Activated T-cell treated with anti-CD3 and anti-CD28 coated beads, Interleukin-2, amount 50 U/mL, for 24 hours (primary cell): ENCODE data around the gene GABARAPL2.
"Not testable (repeated sequence)": the region's sequence is repeated elsewhere in the genome, so short reads cannot be mapped to it uniquely, and the experiment has no call there.

Experiments
- DNase-seq: peaks from one replicate; pipeline ENCODE4 v3.0.0-alpha.2; 2020
- H3K27ac Mint-ChIP-seq: 2 replicates; pipeline ENCODE4 v1.8.0; 2020; ENCODE audit warnings: mild to moderate bottlenecking, mixed read lengths
- H3K27me3 Mint-ChIP-seq: 2 replicates; pipeline ENCODE4 v1.8.0; 2020; ENCODE audit warnings: mixed read lengths
- H3K36me3 Mint-ChIP-seq: 2 replicates; pipeline ENCODE4 v1.8.0; 2020; ENCODE audit warnings: low read depth, mixed read lengths
- H3K4me1 Mint-ChIP-seq: 2 replicates; pipeline ENCODE4 v1.8.0; 2020; ENCODE audit warnings: low read depth, mixed read lengths
- H3K4me3 Mint-ChIP-seq: 2 replicates; pipeline ENCODE4 v1.8.0; 2020; ENCODE audit warnings: mild to moderate bottlenecking, moderate library complexity, mixed read lengths
- H3K9me3 Mint-ChIP-seq: 2 replicates; pipeline ENCODE4 v1.8.0; 2020; ENCODE audit warnings: mixed read lengths

GABARAPL2 gene

DNA sequence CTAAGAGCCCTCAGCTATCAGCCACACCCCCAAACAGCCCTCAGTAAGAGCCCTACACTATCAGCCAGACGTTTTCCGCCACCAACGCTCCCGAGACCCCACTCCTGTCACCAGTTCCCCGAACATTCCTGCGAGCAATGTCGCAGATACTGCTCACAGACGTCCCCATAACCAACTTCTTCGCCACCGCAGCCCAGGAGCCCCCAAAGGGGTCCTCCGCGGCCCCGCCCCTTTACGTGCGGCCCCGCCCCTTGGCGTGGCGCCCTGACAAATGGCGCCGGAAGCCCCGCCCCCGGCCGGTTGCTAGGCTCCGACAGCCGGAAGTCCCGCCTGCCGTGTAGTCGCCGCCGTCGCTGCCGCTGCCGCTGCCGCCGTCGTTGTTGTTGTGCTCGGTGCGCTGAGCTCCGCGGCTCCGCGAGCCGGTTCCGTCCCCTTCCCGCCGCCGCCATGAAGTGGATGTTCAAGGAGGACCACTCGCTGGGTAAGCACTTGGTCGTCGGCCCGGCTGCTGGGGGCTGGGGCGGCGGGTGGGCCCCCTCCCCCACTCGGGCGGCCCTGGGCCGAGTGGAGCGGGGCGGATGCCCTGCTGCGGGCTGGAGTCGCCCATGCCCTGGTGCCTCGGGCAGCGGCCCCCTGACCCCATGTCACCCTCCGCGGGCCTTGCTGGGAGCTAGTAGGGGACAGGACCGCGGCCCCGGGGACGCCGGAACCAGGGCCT, at the start of gene GABARAPL2:
Gene GABARAPL2, plus strand, starts transcription at position 340 of the 718 bp plus-strand sequence. Its CDS starts 108 bp downstream, at position 448.
- peak within 1 kb of the TSS; percentile 97 for H3K4me3 Mint-ChIP-seq
- H3K27me3 Mint-ChIP-seq, result peaks cover 14% of the 10 kb centered on the region
- peak within 1 kb of the TSS; percentile 98 for H3K27ac Mint-ChIP-seq
- peak; percentile 95 for DNase-seq
- peaks cover 39% of the 10 kb centered on the region for H3K36me3 Mint-ChIP-seq
- H3K9me3 Mint-ChIP-seq, result no peaks in the 10 kb centered on the region
- H3K4me1 Mint-ChIP-seq, result peaks cover 51% of the 10 kb centered on the region

DNA sequence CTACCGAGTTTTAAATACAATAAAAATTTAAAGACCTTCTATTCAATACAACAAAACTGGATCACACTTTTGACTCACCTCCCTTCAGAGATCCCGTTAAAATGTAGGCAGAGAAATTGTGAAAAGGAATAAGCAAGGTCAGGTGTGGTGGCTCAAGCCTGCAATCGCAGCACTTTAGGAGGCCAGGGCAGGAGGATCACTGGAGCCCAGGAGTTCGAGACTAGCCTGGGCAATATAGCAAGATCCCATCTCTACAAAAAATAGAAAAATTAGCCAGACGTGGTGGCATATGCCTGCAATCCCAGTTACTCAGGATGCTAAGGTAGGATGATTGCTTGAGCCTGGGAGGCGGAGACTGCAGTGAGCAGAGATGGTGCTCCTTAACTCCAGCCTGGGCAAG, 47.0 kb upstream of the GABARAPL2 start:
- DNase-seq, result no peak
- Mint-ChIP-seq H3K4me1 (peaks cover 14% of the 10 kb centered on the region), H3K27ac (no peak overlapping the region), H3K36me3 (no peaks in the 10 kb centered on the region), H3K27me3 (no peaks in the 10 kb centered on the region), H3K4me3 (no peak overlapping the region), H3K9me3 (no peaks in the 10 kb centered on the region)

DNA sequence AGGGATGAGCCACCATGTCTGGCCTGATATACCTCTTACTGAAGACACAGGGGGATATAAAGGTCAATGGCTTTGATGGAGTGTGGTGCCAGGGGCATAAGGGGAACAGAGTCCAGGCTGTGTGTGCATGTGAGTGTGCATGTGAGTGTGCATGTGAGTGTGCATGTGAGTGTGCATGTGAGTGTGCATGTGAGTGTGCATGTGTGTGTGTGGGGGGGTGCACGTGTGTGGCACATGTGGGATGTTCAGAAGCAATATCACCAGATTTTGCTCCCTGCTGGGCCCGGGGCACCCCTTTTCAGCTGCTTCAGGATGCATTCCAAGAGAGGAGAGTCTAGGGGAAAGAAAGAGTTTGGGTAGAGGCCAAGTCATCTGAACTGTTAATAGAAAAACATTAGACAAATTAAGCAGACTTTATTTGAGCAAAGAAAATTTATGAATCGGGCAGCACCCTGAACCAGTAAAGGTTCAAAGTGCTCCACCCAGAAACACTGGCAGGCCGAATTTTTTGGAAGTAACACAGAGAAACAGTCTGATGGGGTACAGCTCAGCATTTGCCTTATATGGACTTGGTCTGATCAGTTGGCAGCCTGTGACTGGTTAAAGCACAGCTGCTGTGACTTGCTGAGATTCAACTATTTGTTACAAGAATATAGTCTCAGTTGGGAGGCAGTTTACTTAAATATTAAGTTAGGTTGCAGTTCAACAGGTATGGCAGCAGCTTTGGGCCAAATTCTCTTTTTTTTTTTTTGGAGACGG, 40.0 kb upstream of the GABARAPL2 start:
- no peaks in the 10 kb centered on the region for H3K27me3 Mint-ChIP-seq

DNA sequence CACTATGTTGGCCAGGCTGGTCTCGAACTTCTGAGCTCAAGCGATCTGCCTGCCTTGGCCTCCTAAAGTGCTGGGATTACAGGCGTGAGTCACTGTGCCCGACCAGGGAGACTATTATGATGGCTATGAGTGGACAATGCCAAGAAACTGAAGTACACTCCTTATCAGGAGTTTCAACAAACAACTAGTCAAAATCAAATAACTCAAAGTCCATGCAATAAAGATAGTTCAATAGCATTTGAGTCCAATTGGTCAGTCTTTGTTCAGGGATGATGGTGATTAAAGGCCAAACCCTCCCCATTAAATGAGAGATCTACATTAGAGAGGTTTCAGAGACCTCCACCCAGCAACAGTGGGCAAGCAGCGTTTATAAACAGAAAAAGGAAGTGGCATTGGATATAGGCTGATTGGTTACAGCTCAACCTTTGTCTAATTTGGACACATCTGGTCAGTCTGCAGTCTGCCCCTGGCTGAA, 38.3 kb upstream of the GABARAPL2 start:
- H3K36me3 Mint-ChIP-seq, result no peaks in the 10 kb centered on the region
- no peaks in the 10 kb centered on the region for H3K9me3 Mint-ChIP-seq
- no peaks in the 10 kb centered on the region for H3K27me3 Mint-ChIP-seq
- H3K4me1 Mint-ChIP-seq, result no peaks in the 10 kb centered on the region
- H3K27ac Mint-ChIP-seq, result no peak overlapping the region
- no peak overlapping the region for H3K4me3 Mint-ChIP-seq
- no peak for DNase-seq

More for the DNA sequence above, 40.0 kb upstream of the GABARAPL2 start:
- Mint-ChIP-seq H3K36me3 (no peaks in the 10 kb centered on the region), H3K9me3 (no peaks in the 10 kb centered on the region), H3K27ac (no peak overlapping the region), H3K4me1 (no peaks in the 10 kb centered on the region), H3K4me3 (no peak overlapping the region)
- no peak for DNase-seq

DNA sequence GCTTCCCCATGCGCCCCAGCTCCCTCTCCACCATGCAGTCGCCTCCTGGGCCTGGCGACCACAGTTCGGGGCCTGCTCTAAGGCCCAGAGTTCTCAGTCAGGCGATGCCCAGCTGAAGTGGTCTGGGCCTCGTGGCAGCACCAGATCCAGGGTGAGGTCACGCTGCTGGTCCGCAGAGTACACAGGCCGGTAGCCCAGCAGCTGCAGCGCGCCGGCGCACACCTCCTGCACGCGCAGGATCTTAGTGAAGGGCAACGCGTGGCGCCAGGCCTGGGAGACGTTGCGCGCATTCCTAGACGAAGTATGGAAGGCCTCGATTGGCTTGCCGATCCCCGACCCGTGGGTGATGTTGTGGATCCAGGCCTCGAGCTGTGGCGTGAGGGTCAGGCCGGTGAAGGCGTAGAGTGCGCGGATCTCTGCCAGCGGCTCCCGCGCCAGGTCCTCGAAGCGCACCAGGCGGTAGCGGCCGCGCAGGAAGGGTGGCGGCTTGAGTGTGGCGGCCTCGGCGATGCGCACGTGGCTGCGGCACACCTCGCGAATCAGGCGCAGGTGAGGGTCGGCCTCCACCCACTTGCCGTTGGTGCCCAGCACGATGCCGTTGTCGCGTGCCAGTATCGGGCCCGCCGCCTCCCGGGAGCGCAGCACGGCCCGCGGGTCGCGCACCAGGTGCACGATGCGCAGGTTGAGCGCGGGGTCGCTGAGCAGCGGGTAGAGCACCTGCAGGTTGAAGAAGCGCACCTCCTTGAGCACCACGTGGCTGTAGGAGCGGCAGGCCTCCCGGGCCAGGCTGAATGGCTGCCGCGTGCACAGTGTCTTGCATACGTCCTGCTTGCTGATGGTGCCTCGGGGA, 36.9 kb upstream of the GABARAPL2 start:
- no peak overlapping the region for H3K27ac Mint-ChIP-seq

DNA sequence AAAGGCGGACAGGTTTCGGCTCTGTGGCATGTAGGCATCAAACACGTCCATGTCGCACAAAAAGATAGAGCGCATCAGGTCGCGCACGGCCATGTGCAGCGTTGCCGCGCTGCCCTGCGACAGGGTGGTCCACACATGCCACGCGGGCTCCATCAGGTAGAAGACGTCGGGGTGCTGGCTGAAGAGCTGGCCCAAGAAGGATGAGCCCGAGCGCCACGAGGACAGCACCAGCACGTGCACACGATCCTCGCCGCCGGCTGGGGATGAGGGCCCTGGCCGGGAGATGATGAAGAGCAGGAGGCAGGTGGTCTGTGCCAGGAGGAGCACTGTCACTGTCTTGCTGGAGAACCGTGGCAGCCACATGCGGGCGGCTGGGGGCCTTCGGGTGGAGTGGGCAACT, 36.2 kb upstream of the GABARAPL2 start:
- no peaks in the 10 kb centered on the region for H3K4me1 Mint-ChIP-seq
- H3K36me3 Mint-ChIP-seq, result no peaks in the 10 kb centered on the region
- no peak overlapping the region for H3K27ac Mint-ChIP-seq
- H3K27me3 Mint-ChIP-seq, result no peaks in the 10 kb centered on the region
- H3K9me3 Mint-ChIP-seq, result no peaks in the 10 kb centered on the region
- DNase-seq, result no peak
- H3K4me3 Mint-ChIP-seq, result no peak overlapping the region

More for the DNA sequence above, 36.9 kb upstream of the GABARAPL2 start:
- no peaks in the 10 kb centered on the region for H3K4me1 Mint-ChIP-seq
- DNase-seq, result no peak
- no peaks in the 10 kb centered on the region for H3K9me3 Mint-ChIP-seq
- H3K27me3 Mint-ChIP-seq, result no peaks in the 10 kb centered on the region
- no peak overlapping the region for H3K4me3 Mint-ChIP-seq
- no peaks in the 10 kb centered on the region for H3K36me3 Mint-ChIP-seq

- Mint-ChIP-seq H3K36me3 (no peaks in the 10 kb centered on the region), H3K4me3 (no peak overlapping the region), H3K27me3 (no peaks in the 10 kb centered on the region), H3K9me3 (no peaks in the 10 kb centered on the region), H3K27ac (no peak overlapping the region), H3K4me1 (no peaks in the 10 kb centered on the region)
- DNase-seq, result no peak
Measured at GRCh38 chr16:75532142-75532765, 33.9 kb upstream of the GABARAPL2 start.

DNA sequence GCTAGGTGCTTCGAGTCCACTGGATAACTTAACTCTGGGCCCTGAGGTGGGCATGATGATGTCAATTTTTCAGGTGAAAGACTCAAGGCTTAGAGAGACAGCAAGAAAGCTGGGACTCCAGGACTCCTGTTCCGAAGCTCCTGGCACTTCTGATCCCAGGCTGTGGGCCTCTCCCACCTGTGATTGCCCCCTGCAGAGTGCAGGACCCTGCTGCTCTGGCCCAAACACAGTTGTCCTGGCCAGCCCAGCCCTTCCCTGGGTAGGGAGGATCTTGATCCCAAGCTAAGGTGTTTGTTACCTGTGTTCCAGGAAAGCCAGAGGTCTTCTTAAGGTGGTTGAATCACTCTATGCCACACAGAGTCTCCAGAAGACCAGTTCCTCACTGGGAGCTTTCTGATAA, 33.4 kb upstream of the GABARAPL2 start:
- no peak overlapping the region for H3K27ac Mint-ChIP-seq

GRCh38 chr16:75534560-75535205, 31.5 kb upstream of the GABARAPL2 start:
- Mint-ChIP-seq H3K4me3 (no peak overlapping the region), H3K9me3 (no peaks in the 10 kb centered on the region), H3K27ac (no peak overlapping the region), H3K27me3 (no peaks in the 10 kb centered on the region), H3K36me3 (no peaks in the 10 kb centered on the region), H3K4me1 (no peaks in the 10 kb centered on the region)
- DNase-seq, result no peak

More for the DNA sequence above, 33.4 kb upstream of the GABARAPL2 start:
- H3K4me3 Mint-ChIP-seq, result no peak overlapping the region
- H3K27me3 Mint-ChIP-seq, result no peaks in the 10 kb centered on the region
- no peaks in the 10 kb centered on the region for H3K9me3 Mint-ChIP-seq
- H3K4me1 Mint-ChIP-seq, result no peaks in the 10 kb centered on the region
- DNase-seq, result no peak
- H3K36me3 Mint-ChIP-seq, result no peaks in the 10 kb centered on the region

DNA sequence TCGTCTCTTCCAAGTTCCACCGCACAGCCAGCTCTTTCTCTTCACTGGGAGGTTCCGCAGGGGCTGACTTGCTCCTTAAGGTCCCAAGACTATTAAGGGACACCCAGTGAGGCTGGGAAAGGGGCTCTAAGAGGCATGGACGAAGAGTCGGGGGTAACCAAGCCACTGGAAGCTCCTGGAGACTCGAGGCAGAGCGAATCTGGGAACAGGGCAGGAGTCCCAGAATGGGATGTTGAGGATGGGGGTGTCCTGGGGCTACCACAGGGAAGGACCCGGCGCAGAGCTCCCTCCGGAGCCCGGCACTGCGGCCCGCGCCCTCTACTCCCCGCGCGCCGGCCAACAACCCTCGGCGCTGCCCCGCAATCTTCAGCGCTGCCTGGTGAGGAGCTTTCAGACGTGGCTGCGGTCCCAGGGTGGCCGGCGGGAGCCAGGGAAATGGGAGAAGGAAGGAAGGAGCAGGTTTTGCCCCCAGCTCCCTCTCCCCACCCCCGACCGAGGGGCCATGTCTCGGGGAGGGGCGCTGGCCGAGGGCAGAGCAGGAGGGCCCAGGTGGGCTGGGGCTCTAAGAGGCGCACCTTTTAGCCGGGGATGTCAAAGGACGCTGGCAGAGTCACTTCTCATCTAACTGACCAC, 30.9 kb upstream of the GABARAPL2 start:
- no peaks in the 10 kb centered on the region for H3K9me3 Mint-ChIP-seq
- no peak overlapping the region for H3K4me3 Mint-ChIP-seq
- no peaks in the 10 kb centered on the region for H3K36me3 Mint-ChIP-seq
- H3K27me3 Mint-ChIP-seq, result no peaks in the 10 kb centered on the region
- H3K27ac Mint-ChIP-seq, result no peak overlapping the region
- H3K4me1 Mint-ChIP-seq, result peaks cover under 1% of the 10 kb centered on the region
- DNase-seq, result no peak

DNA sequence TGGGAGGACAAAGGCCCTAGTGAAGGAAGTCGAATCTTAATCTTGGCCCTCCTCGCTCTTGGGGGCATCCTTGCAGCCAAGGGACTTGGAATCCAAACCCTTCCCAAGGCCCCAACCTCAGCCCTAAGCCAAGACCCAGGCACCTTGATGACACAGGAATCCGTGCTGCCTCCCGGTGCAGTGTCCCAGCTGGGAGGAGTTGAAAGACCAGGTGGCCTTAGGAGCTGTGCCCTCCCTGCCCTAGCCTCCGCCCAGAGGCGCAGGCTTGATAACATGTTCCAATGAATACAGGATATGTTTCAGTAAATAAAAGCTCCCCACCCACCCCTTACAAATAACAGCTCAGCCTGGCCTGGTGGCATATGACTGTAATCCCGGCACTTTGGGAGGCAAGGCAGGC, 30.3 kb upstream of the GABARAPL2 start, which contains the start of gene CHST5:
Gene CHST5, minus strand, starts transcription at position 208 of the 400 bp plus-strand sequence. CDS start 5,724 bp downstream, outside the sequence.
- Mint-ChIP-seq H3K27me3 (no peaks in the 10 kb centered on the region), H3K9me3 (no peaks in the 10 kb centered on the region), H3K36me3 (no peaks in the 10 kb centered on the region), H3K4me1 (peaks cover 2% of the 10 kb centered on the region), H3K4me3 (no peak within 1 kb of the TSS), H3K27ac (no peak within 1 kb of the TSS)
- DNase-seq, result no peak

- no peak for DNase-seq
- no peaks in the 10 kb centered on the region for H3K27me3 Mint-ChIP-seq
- no peaks in the 10 kb centered on the region for H3K9me3 Mint-ChIP-seq
- H3K4me1 Mint-ChIP-seq, result peaks cover 2% of the 10 kb centered on the region
- no peak overlapping the region for H3K4me3 Mint-ChIP-seq
- peaks cover 6% of the 10 kb centered on the region for H3K36me3 Mint-ChIP-seq
- no peak overlapping the region for H3K27ac Mint-ChIP-seq
Measured at GRCh38 chr16:75537776-75538175, 28.4 kb upstream of the GABARAPL2 start.

DNA sequence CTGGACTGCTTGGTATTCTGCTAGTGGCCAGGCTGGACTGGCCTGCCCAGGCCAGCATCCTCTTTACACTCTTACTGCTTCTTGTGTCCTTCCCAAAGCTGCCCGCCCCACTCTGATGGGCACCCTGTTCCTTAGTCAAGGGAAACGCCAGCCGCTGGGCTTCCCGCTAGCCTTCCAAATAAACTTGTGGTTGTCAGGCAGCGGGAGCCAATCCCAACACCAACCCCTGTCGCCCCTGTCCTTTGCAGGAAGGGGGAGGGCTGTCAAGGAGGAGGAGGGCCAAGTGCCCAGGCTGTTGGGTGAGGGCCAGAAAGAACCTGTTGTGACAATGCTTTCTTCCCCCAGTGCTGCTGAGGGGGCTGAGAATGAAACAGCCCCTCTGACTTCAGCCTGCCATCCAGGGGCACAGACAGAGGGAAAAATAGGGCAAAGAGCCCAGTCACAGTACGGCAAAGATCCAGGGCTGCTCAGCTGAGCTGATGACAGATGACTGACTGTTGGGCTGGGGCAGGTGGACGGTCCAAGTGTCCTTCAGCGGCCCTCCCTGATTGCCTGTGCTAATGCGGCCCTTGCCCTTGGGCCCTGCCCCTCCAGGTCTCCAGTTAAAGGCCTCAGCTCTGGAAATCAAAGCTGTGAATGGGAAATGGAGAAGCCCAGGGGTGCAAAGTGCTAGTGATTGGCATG, 27.2 kb upstream of the GABARAPL2 start:
- DNase-seq, H3K4me3 Mint-ChIP-seq, H3K9me3 Mint-ChIP-seq, H3K27me3 Mint-ChIP-seq, H3K36me3 Mint-ChIP-seq, H3K27ac Mint-ChIP-seq, H3K4me1 Mint-ChIP-seq: not testable (repeated sequence)
